ENCODE data around the gene PCSK6.

Gene PCSK6

DNA sequence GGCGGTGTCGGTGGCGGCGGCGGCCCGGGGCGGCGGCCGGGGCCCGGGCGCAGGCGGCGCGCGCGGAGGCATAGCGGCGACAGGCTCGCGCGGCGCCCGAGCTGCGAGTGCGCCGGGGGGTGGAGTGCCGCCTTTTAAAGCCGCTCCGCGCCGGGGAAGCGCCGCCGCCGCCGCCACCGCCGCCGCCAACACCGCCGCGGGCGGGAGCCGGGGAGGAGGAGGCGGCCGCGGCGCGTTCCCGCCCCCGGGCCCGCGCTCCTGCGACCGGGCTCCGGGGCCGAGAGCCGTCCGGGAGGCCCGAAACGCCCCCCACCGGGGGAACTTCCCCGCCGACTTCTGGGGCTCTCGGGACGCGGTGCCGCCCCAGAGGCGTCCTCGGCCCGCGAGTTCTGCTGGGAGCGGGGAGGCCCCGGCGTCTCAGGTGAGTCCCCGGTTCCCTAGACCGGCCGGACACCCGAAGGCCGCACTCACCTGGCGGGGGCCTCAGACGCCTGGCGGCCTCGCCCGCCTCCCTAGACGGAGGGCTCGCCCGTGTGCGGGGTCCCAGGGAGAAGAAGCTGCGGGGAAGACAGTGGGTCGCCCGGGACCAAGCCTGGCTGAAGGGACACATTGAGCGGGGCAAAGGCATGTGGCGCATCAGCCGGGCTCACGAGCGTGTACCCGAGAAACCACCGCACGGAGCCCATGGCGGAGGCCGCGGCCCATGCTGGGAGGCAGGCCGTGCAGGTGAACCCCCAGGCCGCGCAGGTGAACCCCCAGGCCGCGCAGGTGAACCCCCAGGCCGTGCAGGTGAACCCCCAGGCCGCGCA is at the start of gene PCSK6:
Gene PCSK6 (minus strand): TSS at position 109 of the 809 bp plus-strand sequence. CDS start 37 bp downstream, at position 72.
- H3K27me3 ChIP-seq (ENCODE audit: control insufficient read depth, insufficient read depth, low read length): peaks cover 30% of the 10 kb centered on the region
- no peak within 1 kb of the TSS for H3K9ac ChIP-seq (ENCODE audit: low read depth, low read length)
- peak within 1 kb of the TSS; percentile 53 for H3K4me3 ChIP-seq (ENCODE audit: low read depth, low read length)
- no peaks in the 10 kb centered on the region for H3K9me3 ChIP-seq (ENCODE audit: control insufficient read depth, insufficient read depth, low read length)
- H3K36me3 ChIP-seq (ENCODE audit: control insufficient read depth, insufficient read depth, low read length): no peaks in the 10 kb centered on the region
- H3K4me1 ChIP-seq (ENCODE audit: control insufficient read depth, insufficient read depth, low read length): peaks cover 2% of the 10 kb centered on the region

DNA sequence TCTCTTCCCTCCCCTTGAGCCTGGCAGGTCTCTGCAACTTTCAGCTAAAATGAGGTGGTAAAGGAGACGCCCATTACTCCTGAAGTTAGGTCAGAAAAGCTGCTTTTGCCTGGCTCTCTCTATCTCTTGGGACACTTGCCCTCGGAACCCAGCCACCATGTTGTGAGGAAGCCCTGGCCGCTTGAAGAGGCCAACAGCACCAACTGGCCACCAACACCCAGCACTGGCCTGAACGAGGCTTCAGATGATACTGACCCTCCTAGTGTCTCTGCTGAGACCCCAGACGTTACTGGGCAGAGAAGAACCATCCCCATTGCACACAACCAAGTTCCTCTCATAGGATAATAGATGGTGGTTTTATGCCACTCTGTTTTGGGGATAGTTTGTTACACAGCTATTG is 49.5 kb upstream of the PCSK6 start:
- no peaks in the 10 kb centered on the region for H3K4me1 ChIP-seq (ENCODE audit: control insufficient read depth, insufficient read depth, low read length)
- no peaks in the 10 kb centered on the region for H3K36me3 ChIP-seq (ENCODE audit: control insufficient read depth, insufficient read depth, low read length)

DNA sequence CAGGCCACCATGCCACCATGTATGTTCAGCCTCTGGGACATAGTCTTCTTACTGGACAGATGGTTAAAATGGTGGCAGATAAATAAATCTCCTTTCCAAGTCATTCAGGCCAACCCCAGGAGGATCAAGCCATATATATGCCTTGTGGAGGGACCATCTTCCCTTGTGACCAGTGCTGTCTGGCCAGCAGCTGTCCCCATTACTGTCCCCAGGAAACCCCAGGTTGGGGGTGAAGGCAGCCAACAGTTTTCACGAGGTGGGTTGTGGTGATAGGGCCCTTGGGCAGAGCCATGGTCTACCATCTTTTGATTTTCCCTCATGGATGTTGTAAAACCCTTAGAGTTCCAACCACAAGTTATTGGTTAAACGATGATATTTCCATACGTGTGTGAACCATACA is 48.7 kb upstream of the PCSK6 start:
- no peaks in the 10 kb centered on the region for H3K36me3 ChIP-seq (ENCODE audit: control insufficient read depth, insufficient read depth, low read length)
- H3K4me3 ChIP-seq (ENCODE audit: low read depth, low read length): no peak overlapping the region
- H3K27me3 ChIP-seq (ENCODE audit: control insufficient read depth, insufficient read depth, low read length): no peaks in the 10 kb centered on the region
- no peaks in the 10 kb centered on the region for H3K9me3 ChIP-seq (ENCODE audit: control insufficient read depth, insufficient read depth, low read length)
- no peaks in the 10 kb centered on the region for H3K4me1 ChIP-seq (ENCODE audit: control insufficient read depth, insufficient read depth, low read length)
- no peak overlapping the region for H3K9ac ChIP-seq (ENCODE audit: low read depth, low read length)

More for the DNA sequence above, 49.5 kb upstream of the PCSK6 start:
- Histone ChIP-seq H3K9ac (ENCODE audit: low read depth, low read length) (no peak overlapping the region), H3K9me3 (ENCODE audit: control insufficient read depth, insufficient read depth, low read length) (no peaks in the 10 kb centered on the region), H3K4me3 (ENCODE audit: low read depth, low read length) (no peak overlapping the region), H3K27me3 (ENCODE audit: control insufficient read depth, insufficient read depth, low read length) (no peaks in the 10 kb centered on the region)

DNA sequence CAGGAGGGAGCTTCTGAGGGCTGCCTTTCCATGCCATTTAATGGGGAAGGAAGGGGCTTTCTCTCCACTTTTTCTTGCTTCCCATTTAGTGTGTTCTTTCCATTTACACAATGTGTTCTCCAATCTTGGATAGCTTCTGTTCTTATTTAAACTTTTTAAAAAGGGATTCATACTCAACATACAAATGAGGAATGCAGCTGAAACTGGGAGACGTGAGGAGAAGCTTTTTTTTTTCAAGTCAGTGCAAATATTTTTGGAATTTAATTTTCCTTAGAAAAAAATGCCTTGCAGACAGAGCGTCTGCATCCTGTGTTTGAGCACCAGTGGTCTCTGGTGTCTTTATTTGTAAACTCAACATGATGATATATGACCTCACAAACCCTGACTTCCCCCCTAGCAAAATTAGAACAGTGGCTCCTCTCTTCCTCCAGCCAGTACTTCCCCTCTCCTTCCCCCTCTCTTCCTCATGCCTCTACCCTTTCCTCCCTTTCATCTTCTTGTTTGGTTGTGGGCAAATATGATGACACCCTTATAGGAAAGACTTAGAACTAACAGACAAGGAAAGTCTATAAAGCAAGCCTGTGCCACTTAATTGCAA is 48.1 kb upstream of the PCSK6 start:
- Histone ChIP-seq H3K27me3 (ENCODE audit: control insufficient read depth, insufficient read depth, low read length) (no peaks in the 10 kb centered on the region), H3K36me3 (ENCODE audit: control insufficient read depth, insufficient read depth, low read length) (no peaks in the 10 kb centered on the region), H3K9me3 (ENCODE audit: control insufficient read depth, insufficient read depth, low read length) (no peaks in the 10 kb centered on the region), H3K4me1 (ENCODE audit: control insufficient read depth, insufficient read depth, low read length) (no peaks in the 10 kb centered on the region), H3K9ac (ENCODE audit: low read depth, low read length) (no peak overlapping the region), H3K4me3 (ENCODE audit: low read depth, low read length) (no peak overlapping the region)

DNA sequence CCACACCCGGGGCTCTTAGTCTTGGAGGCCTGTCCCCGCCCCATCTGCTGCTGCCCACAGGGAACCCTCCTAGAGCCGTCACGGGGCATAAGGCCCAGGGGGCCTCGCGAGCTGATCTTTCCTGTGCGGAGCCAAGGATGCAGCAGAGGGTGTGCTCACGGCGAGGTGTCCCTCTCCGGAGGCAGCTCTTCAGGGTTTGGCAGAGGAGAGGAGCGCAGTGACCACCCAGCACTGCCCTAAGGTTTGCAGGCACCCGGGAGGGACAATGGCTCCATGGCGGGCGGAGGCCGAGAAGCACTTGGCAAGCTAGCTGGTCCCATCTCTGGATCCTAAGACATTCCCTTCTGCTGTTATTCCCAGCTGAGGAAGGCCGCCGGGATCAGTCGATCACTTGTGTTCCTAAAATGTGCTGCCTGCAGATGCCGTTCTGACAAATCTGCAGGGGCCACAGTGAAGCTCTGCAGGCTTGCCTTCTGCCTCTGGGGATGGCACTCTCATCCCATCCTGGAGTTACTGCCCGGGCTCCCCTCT is 47.4 kb upstream of the PCSK6 start:
- Histone ChIP-seq H3K4me3 (ENCODE audit: low read depth, low read length) (no peak overlapping the region), H3K9me3 (ENCODE audit: control insufficient read depth, insufficient read depth, low read length) (no peaks in the 10 kb centered on the region), H3K27me3 (ENCODE audit: control insufficient read depth, insufficient read depth, low read length) (no peaks in the 10 kb centered on the region), H3K4me1 (ENCODE audit: control insufficient read depth, insufficient read depth, low read length) (no peaks in the 10 kb centered on the region), H3K36me3 (ENCODE audit: control insufficient read depth, insufficient read depth, low read length) (no peaks in the 10 kb centered on the region), H3K9ac (ENCODE audit: low read depth, low read length) (no peak overlapping the region)

DNA sequence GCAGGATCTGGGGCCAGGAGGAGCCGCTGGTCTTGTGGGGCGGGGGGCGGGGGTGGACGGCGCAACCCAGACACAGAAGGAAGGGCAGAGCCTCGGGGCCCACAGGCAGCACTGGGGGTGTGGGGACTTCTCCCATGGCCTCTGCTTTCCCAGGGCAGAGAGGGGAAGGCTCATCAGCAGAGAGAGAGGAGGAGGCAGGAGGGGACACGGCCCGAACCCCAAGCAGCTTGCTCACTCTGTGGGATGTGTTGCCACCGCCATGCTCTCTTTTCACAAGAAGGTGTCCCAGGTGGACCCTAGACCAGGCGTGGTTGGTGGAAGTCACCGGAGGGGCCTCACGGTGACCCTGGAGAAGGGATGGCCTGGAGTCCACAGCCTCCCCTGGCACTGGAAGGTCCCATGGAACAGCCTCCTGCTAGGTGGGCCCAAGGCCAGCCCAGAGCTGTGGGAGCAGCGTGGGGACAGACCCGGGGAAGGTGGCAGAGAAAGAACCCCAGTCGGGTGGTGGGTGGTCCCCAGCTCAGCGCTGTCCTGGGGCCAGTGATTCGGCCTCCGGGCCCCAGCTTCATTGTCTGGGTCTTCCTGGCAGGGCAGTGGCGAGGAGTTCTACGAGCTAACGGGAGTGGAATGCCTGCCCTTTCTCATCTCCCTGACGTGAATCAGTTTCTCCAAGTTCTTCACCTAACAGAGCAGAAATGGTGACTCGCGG is 46.8 kb upstream of the PCSK6 start:
- no peaks in the 10 kb centered on the region for H3K27me3 ChIP-seq (ENCODE audit: control insufficient read depth, insufficient read depth, low read length)
- H3K9me3 ChIP-seq (ENCODE audit: control insufficient read depth, insufficient read depth, low read length): no peaks in the 10 kb centered on the region
- no peaks in the 10 kb centered on the region for H3K4me1 ChIP-seq (ENCODE audit: control insufficient read depth, insufficient read depth, low read length)
- no peak overlapping the region for H3K9ac ChIP-seq (ENCODE audit: low read depth, low read length)
- no peak overlapping the region for H3K4me3 ChIP-seq (ENCODE audit: low read depth, low read length)
- no peaks in the 10 kb centered on the region for H3K36me3 ChIP-seq (ENCODE audit: control insufficient read depth, insufficient read depth, low read length)

DNA sequence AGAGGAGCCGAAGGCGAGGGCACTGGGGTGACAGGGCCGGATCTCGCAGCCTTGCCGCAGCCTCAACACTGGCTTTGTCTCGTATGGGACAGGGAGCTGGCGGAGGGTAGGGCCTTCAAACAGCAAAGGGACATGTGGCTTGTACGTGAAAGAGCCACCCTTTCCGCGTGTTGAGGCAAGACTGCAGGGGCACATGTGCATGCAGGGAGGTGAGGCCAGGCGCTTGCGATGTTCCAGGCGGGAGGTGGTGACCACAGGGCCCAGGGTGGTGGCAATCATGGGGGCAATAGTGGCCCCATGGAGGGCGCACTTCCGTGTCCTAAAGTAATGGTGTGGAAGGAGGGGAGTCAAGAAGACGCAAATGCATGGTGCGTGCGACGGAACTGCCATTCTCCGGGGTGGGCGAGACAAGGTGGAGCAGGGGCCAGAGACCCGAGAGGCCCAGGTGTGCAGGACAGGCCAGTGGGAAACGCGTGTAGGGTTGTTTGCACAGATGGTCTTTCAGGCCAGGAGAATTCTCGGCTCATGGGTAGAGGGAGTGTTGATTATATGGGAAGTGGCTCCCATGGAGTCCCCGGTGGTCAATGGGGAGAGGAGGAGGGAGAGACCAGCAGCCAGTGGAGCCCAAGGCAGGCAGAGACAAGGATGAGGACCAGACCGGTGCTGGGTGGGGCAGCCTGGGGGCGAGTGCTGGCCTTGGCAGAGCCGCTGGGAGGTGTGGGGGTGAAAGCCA is 45.8 kb upstream of the PCSK6 start:
- H3K4me3 ChIP-seq (ENCODE audit: low read depth, low read length): no peak overlapping the region
- H3K4me1 ChIP-seq (ENCODE audit: control insufficient read depth, insufficient read depth, low read length): no peaks in the 10 kb centered on the region
- H3K27me3 ChIP-seq (ENCODE audit: control insufficient read depth, insufficient read depth, low read length): no peaks in the 10 kb centered on the region
- H3K9me3 ChIP-seq (ENCODE audit: control insufficient read depth, insufficient read depth, low read length): no peaks in the 10 kb centered on the region
- no peaks in the 10 kb centered on the region for H3K36me3 ChIP-seq (ENCODE audit: control insufficient read depth, insufficient read depth, low read length)
- H3K9ac ChIP-seq (ENCODE audit: low read depth, low read length): no peak overlapping the region

DNA sequence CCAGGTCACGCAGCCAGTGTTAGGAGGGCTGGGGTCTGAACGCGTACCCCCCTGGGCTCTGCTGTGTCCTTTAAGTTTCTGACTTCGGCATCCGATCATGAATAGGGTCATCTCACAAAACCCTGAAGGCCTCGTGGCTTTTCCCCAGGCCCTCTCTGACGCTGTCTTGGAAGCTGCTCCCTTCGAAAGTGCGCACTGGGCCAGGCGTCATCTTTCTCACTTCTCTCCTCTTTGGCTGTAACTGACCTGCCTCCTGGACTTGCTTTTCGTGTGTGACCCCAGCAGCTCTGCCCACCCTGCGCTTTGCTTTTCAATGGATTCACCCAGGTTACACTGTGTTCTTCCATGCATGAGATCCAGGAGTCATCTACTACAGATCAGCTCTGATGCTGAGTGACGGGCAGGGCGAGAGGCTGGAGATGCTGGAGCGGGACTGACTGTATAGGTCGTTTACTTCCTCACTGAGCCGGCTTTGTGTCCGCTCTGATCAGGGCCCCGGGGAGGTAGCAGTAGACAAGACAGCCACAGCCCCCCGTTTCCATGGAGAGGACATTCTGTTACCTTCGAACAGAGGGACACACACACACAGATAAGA is 45.0 kb upstream of the PCSK6 start:
- Histone ChIP-seq H3K36me3 (ENCODE audit: control insufficient read depth, insufficient read depth, low read length) (no peaks in the 10 kb centered on the region), H3K4me1 (ENCODE audit: control insufficient read depth, insufficient read depth, low read length) (no peaks in the 10 kb centered on the region), H3K9ac (ENCODE audit: low read depth, low read length) (no peak overlapping the region), H3K4me3 (ENCODE audit: low read depth, low read length) (no peak overlapping the region), H3K9me3 (ENCODE audit: control insufficient read depth, insufficient read depth, low read length) (no peaks in the 10 kb centered on the region), H3K27me3 (ENCODE audit: control insufficient read depth, insufficient read depth, low read length) (no peaks in the 10 kb centered on the region)

DNA sequence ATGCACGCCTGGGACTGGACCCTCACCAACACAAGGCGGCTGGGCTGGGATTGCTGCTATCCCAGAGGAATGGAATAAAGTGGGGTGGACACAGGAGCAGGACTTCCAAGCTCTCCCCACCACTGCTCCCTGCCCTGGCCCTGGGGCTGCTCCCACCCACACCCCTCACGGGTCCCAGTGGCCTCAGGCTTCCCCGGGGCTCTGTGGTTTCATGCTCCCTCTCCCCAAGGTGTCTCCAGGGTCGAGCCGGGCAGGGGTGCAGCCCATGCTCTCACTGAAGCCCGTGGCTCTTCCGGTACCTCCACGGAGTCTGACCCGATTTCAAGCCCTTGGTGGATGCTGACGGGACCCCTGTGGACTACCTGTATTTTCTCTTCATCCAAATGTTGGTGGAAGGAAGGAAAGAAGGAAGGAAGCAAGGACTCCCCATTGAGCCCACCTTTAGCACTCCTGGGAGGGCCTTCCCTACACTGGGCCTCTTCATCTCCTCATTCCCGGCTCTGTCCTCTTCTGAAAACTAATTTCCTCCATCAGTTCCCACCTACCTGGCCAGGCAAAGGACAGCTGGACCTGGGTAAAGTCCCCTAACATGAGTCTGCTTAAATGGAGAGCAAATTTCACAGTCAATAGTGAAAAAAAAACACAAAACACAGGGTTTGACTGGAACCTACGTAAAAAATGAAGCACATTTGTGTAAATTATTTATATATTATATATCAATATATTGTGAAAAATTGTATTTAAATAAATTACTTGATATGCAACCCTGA is 44.0 kb upstream of the PCSK6 start:
- Histone ChIP-seq H3K27me3 (ENCODE audit: control insufficient read depth, insufficient read depth, low read length) (no peaks in the 10 kb centered on the region), H3K4me3 (ENCODE audit: low read depth, low read length) (no peak overlapping the region), H3K36me3 (ENCODE audit: control insufficient read depth, insufficient read depth, low read length) (no peaks in the 10 kb centered on the region), H3K9ac (ENCODE audit: low read depth, low read length) (no peak overlapping the region), H3K9me3 (ENCODE audit: control insufficient read depth, insufficient read depth, low read length) (no peaks in the 10 kb centered on the region), H3K4me1 (ENCODE audit: control insufficient read depth, insufficient read depth, low read length) (no peaks in the 10 kb centered on the region)

DNA sequence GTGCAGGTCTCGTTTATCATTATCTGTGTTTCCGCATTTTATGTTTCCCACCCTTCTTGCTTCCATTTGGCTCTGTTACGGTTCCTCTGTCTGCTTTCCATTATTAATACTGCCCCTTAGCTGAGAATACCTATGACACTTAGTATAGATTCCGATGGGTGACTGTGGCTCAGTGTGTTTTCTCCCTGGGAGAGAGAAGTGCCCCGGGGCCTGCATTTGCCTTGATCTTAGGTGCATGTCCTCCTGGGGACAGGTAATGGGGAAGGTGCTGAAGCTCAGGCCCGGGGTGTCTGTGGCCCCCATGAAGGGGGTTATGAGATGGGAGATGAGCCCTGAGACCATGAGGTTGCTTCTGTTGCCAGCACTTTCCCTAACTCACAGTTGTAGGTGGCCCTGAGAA is 43.4 kb upstream of the PCSK6 start:
- no peak overlapping the region for H3K9ac ChIP-seq (ENCODE audit: low read depth, low read length)
- H3K4me1 ChIP-seq (ENCODE audit: control insufficient read depth, insufficient read depth, low read length): no peaks in the 10 kb centered on the region
- no peaks in the 10 kb centered on the region for H3K36me3 ChIP-seq (ENCODE audit: control insufficient read depth, insufficient read depth, low read length)
- H3K4me3 ChIP-seq (ENCODE audit: low read depth, low read length): no peak overlapping the region
- no peaks in the 10 kb centered on the region for H3K27me3 ChIP-seq (ENCODE audit: control insufficient read depth, insufficient read depth, low read length)
- no peaks in the 10 kb centered on the region for H3K9me3 ChIP-seq (ENCODE audit: control insufficient read depth, insufficient read depth, low read length)

Measured in iPS-15b (cell line).